HG03175 (cell line): ENCODE data around the gene GCN1.

Source experiments
- ATAC-seq: cut with Tn5 transposase; IDR thresholded peaks from one replicate; pipeline ENCODE4 v1.9.1; 2021; ENCODE audit warnings: mild to moderate bottlenecking, moderate library complexity; ENCODE audit not compliant: unreplicated experiment

Gene GCN1

DNA sequence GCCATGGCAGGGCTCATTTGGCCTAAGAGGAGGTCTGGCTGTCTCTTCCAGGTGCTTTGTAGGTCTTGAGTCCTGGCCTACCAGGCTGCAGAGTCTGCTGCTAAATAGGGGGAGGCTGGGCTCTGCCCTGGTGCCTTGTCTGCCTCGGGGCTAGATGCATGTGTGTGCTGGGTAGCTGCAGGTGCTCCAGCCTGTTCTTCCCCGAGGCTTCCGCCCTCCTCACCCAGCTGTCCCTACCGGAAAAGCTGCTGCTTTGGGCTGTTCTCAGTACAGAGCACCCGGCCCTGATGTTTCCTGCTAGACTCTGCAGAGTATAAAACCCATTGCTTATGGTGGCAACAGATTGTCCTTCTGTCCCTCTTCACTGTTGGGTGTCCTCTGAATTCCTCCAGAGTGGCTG is 115.6 kb downstream of the GCN1 start:
- no peak for ATAC-seq

DNA sequence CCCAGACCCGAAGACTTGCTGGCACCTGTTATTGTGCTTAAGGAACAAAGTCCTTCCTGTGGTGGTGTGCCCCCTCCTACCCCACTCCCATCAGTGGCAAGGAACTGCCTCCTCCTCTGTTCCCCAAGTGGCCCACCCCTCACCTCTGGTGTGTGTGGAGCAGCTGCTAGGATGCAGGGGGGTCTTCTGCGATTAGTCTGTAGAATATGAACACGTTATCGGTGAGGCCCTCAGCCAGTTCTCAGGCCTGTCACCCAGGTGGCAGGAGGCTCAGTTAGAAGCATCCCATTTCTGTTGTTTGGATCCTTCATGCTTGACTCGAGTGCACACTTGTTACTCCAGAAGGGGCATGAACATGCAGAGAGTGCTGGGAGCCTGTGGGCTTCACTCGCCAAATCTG is 117.3 kb downstream of the GCN1 start:
- ATAC-seq, result no peak
